ENCODE data around the gene ARL15.
A peak's percentile ranks its signal among the peaks of the same experiment; 100 is the strongest.

Gene ARL15

GRCh38 chr5:53997736-53998627 is 312.4 kb downstream of the ARL15 start:
- Histone ChIP-seq H3K36me3 (no peaks in the 10 kb centered on the region), H3K27me3 (no peaks in the 10 kb centered on the region), H3K4me3 (ENCODE audit: low read depth, low read length) (no peak overlapping the region), H3K9me3 (no peaks in the 10 kb centered on the region), H3K4me1 (no peaks in the 10 kb centered on the region)
- TF ChIP-seq CTCF (IDR thresholded peaks at IDR 0.05; ENCODE audit: low read depth, low read length) = no peak
- DNase-seq = no peak

- no peak for DNase-seq
- no peak overlapping the region for H3K4me3 ChIP-seq (ENCODE audit: low read depth, low read length)
- no peaks in the 10 kb centered on the region for H3K9me3 ChIP-seq
- H3K36me3 ChIP-seq = no peaks in the 10 kb centered on the region
- no peaks in the 10 kb centered on the region for H3K4me1 ChIP-seq
- H3K27me3 ChIP-seq = no peaks in the 10 kb centered on the region
- TF ChIP-seq CTCF (IDR thresholded peaks at IDR 0.05; ENCODE audit: low read depth, low read length) = no peak
Observed at GRCh38 chr5:53996008-53996407, 314.4 kb downstream of the ARL15 start.

GRCh38 chr5:53994148-53994547 is 316.2 kb downstream of the ARL15 start:
- Histone ChIP-seq H3K27me3 (no peaks in the 10 kb centered on the region), H3K4me3 (ENCODE audit: low read depth, low read length) (no peak overlapping the region), H3K9me3 (no peaks in the 10 kb centered on the region), H3K36me3 (no peaks in the 10 kb centered on the region), H3K4me1 (no peaks in the 10 kb centered on the region)
- TF ChIP-seq CTCF (IDR thresholded peaks at IDR 0.05; ENCODE audit: low read depth, low read length) = no peak
- DNase-seq = no peak

- no peak overlapping the region for H3K4me3 ChIP-seq (ENCODE audit: low read depth, low read length)
- DNase-seq = no peak
- H3K9me3 ChIP-seq = no peaks in the 10 kb centered on the region
- H3K36me3 ChIP-seq = no peaks in the 10 kb centered on the region
- H3K4me1 ChIP-seq = no peaks in the 10 kb centered on the region
- no peaks in the 10 kb centered on the region for H3K27me3 ChIP-seq
- peak; percentile 28 for TF ChIP-seq CTCF (IDR thresholded peaks at IDR 0.05; ENCODE audit: low read depth, low read length)
Observed at GRCh38 chr5:53991942-53992341, 318.4 kb downstream of the ARL15 start.

- H3K27me3 ChIP-seq = no peaks in the 10 kb centered on the region
- TF ChIP-seq CTCF (IDR thresholded peaks at IDR 0.05; ENCODE audit: low read depth, low read length) = no peak
- no peaks in the 10 kb centered on the region for H3K4me1 ChIP-seq
- H3K36me3 ChIP-seq = no peaks in the 10 kb centered on the region
- H3K9me3 ChIP-seq = no peaks in the 10 kb centered on the region
- DNase-seq = no peak
- no peak overlapping the region for H3K4me3 ChIP-seq (ENCODE audit: low read depth, low read length)
Observed at GRCh38 chr5:53987101-53987500, 323.3 kb downstream of the ARL15 start.

- Histone ChIP-seq H3K9me3 (no peaks in the 10 kb centered on the region), H3K27me3 (no peaks in the 10 kb centered on the region), H3K4me1 (no peaks in the 10 kb centered on the region), H3K4me3 (ENCODE audit: low read depth, low read length) (no peak overlapping the region), H3K36me3 (no peaks in the 10 kb centered on the region)
- no peak for DNase-seq
- TF ChIP-seq CTCF (IDR thresholded peaks at IDR 0.05; ENCODE audit: low read depth, low read length) = no peak
Observed at GRCh38 chr5:53985796-53986195, 324.6 kb downstream of the ARL15 start.

Data from BE2C (cell line).